ENCODE results near the gene ZNF91. TPM values are rescaled to one million over a fixed set of nuclear protein-coding genes. Genes with fewer than 3 reads are reported as not detected.
"Not testable (repeated sequence)": the region's sequence is repeated elsewhere in the genome, so short reads cannot be mapped to it uniquely, and the experiment has no call there.

ZNF91 gene
- total RNA-seq, 2 donors from 2014 or later = 36.5 to 42.9 TPM

GRCh38 chr19:23310729-23311211 lies 84.5 kb downstream of the ZNF91 start:
- Mint-ChIP-seq H3K4me3 (no peak overlapping the region), H3K36me3 (ENCODE audit: insufficient read depth in 2 of 2) (no peaks in the 10 kb centered on the region), H3K27me3 (ENCODE audit: low read depth) (no peaks in the 10 kb centered on the region), H3K27ac (peak overlapping the region; percentile 21), H3K9me3 (peaks cover 0 to 4% of the 10 kb centered on the region in 2 donors), H3K4me1 (ENCODE audit: low read depth) (no peaks in the 10 kb centered on the region)
- ATAC-seq (replicated peaks in 1 of 2) = no peak
- DNase-seq = no peak

GRCh38 chr19:23309926-23310325 lies 85.3 kb downstream of the ZNF91 start:
- no peak for ATAC-seq (replicated peaks in 1 of 2)
- Mint-ChIP-seq H3K36me3 (ENCODE audit: insufficient read depth in 2 of 2) (no peaks in the 10 kb centered on the region), H3K27ac (no peak overlapping the region), H3K4me3 (no peak overlapping the region), H3K27me3 (ENCODE audit: low read depth) (no peaks in the 10 kb centered on the region), H3K4me1 (ENCODE audit: low read depth) (no peaks in the 10 kb centered on the region), H3K9me3 (peaks cover 0 to 3% of the 10 kb centered on the region in 2 donors)
- DNase-seq = no peak

GRCh38 chr19:23305555-23305954 lies 89.7 kb downstream of the ZNF91 start:
- peaks cover 2 to 3% of the 10 kb centered on the region in 2 donors for H3K36me3 Mint-ChIP-seq (ENCODE audit: insufficient read depth in 2 of 2)
- peaks cover 9 to 11% of the 10 kb centered on the region in 2 donors for H3K9me3 Mint-ChIP-seq
- DNase-seq = no peak
- H3K4me1 Mint-ChIP-seq (ENCODE audit: low read depth) = no peaks in the 10 kb centered on the region
- H3K27me3 Mint-ChIP-seq (ENCODE audit: low read depth) = no peaks in the 10 kb centered on the region
- H3K27ac Mint-ChIP-seq = no peak overlapping the region
- no peak overlapping the region for H3K4me3 Mint-ChIP-seq
- ATAC-seq (replicated peaks in 1 of 2) = no peak

GRCh38 chr19:23304238-23304637 lies 91.0 kb downstream of the ZNF91 start:
- no peak for DNase-seq
- ATAC-seq (replicated peaks in 1 of 2) = no peak
- no peak overlapping the region for H3K4me3 Mint-ChIP-seq
- no peaks in the 10 kb centered on the region for H3K27me3 Mint-ChIP-seq (ENCODE audit: low read depth)
- H3K36me3 Mint-ChIP-seq (ENCODE audit: insufficient read depth in 2 of 2) = peaks cover 2 to 7% of the 10 kb centered on the region in 2 donors
- no peaks in the 10 kb centered on the region for H3K4me1 Mint-ChIP-seq (ENCODE audit: low read depth)
- no peak overlapping the region for H3K27ac Mint-ChIP-seq
- H3K9me3 Mint-ChIP-seq = peaks cover 16 to 17% of the 10 kb centered on the region in 2 donors

- Mint-ChIP-seq H3K27me3 (ENCODE audit: low read depth) (no peaks in the 10 kb centered on the region), H3K4me1 (ENCODE audit: low read depth) (no peaks in the 10 kb centered on the region), H3K9me3 (peaks cover 13 to 15% of the 10 kb centered on the region in 2 donors), H3K4me3 (no peak overlapping the region), H3K27ac (no peak overlapping the region), H3K36me3 (ENCODE audit: insufficient read depth in 2 of 2) (peaks cover 6% of the 10 kb centered on the region in 2 donors)
- DNase-seq = no peak
- ATAC-seq (replicated peaks in 1 of 2) = no peak
Observed at GRCh38 chr19:23294141-23294540, 101.1 kb downstream of the ZNF91 start.

GRCh38 chr19:23289966-23290365 lies 105.3 kb downstream of the ZNF91 start:
- not testable (repeated sequence) for H3K27me3 Mint-ChIP-seq (ENCODE audit: low read depth); H3K27ac Mint-ChIP-seq; ATAC-seq (replicated peaks in 1 of 2); H3K4me3 Mint-ChIP-seq; DNase-seq; H3K4me1 Mint-ChIP-seq (ENCODE audit: low read depth)
- peaks cover 6 to 17% of the 10 kb centered on the region in 2 donors for H3K36me3 Mint-ChIP-seq (ENCODE audit: insufficient read depth in 2 of 2)
- H3K9me3 Mint-ChIP-seq = peaks cover 17 to 18% of the 10 kb centered on the region in 2 donors

Other genes starting within 250 kb of the ZNF91 start
- gene ZNF724, start 145.1 kb downstream of the ZNF91 start, total RNA-seq = 10 to 100 TPM; 12.7 to 15.4 TPM